ENCODE results near the gene PNN.
"Not testable (repeated sequence)": the region's sequence is repeated elsewhere in the genome, so short reads cannot be mapped to it uniquely, and the experiment has no call there.

Gene PNN

GRCh38 chr14:39203659-39204606 is 28.9 kb downstream of the PNN start:
- H3K9me3 ChIP-seq (ENCODE audit: control insufficient read depth in 1 of 2, low read length in 2 of 2), result no peaks in the 10 kb centered on the region
- peaks cover 0 to 9% of the 10 kb centered on the region in 2 donors for H3K4me1 ChIP-seq (ENCODE audit: control insufficient read depth in 1 of 2, insufficient read depth in 2 of 2, low read length in 2 of 2)
- no peak overlapping the region for H3K27ac ChIP-seq (ENCODE audit: low read depth, low read length)
- H3K4me3 ChIP-seq (ENCODE audit: low read depth in 1 of 2, low read length in 2 of 2), result no peak overlapping the region
- H3K9ac ChIP-seq (ENCODE audit: low read depth in 1 of 2, low read length in 2 of 2), result no peak overlapping the region
- H3K36me3 ChIP-seq (ENCODE audit: control insufficient read depth in 1 of 2, insufficient read depth in 2 of 2, low read length in 2 of 2), result no peaks in the 10 kb centered on the region
- no peaks in the 10 kb centered on the region for H3K27me3 ChIP-seq (ENCODE audit: control insufficient read depth in 1 of 2, insufficient read depth in 2 of 2, low read length in 2 of 2)

GRCh38 chr14:39207430-39207829 is 32.4 kb downstream of the PNN start:
- H3K4me3 ChIP-seq (ENCODE audit: low read depth in 1 of 2, low read length in 2 of 2); H3K9me3 ChIP-seq (ENCODE audit: control insufficient read depth in 1 of 2, low read length in 2 of 2); H3K4me1 ChIP-seq (ENCODE audit: control insufficient read depth in 1 of 2, insufficient read depth in 2 of 2, low read length in 2 of 2); H3K9ac ChIP-seq (ENCODE audit: low read depth in 1 of 2, low read length in 2 of 2); H3K27ac ChIP-seq (ENCODE audit: low read depth, low read length); H3K36me3 ChIP-seq (ENCODE audit: control insufficient read depth in 1 of 2, insufficient read depth in 2 of 2, low read length in 2 of 2); H3K27me3 ChIP-seq (ENCODE audit: control insufficient read depth in 1 of 2, insufficient read depth in 2 of 2, low read length in 2 of 2): not testable (repeated sequence)

- H3K27ac ChIP-seq (ENCODE audit: low read depth, low read length), result no peak overlapping the region
- no peaks in the 10 kb centered on the region for H3K27me3 ChIP-seq (ENCODE audit: control insufficient read depth in 1 of 2, insufficient read depth in 2 of 2, low read length in 2 of 2)
- no peak overlapping the region for H3K9ac ChIP-seq (ENCODE audit: low read depth in 1 of 2, low read length in 2 of 2)
- H3K4me3 ChIP-seq (ENCODE audit: low read depth in 1 of 2, low read length in 2 of 2), result no peak overlapping the region
- no peaks in the 10 kb centered on the region for H3K4me1 ChIP-seq (ENCODE audit: control insufficient read depth in 1 of 2, insufficient read depth in 2 of 2, low read length in 2 of 2)
- no peaks in the 10 kb centered on the region for H3K9me3 ChIP-seq (ENCODE audit: control insufficient read depth in 1 of 2, low read length in 2 of 2)
- no peaks in the 10 kb centered on the region for H3K36me3 ChIP-seq (ENCODE audit: control insufficient read depth in 1 of 2, insufficient read depth in 2 of 2, low read length in 2 of 2)
These were observed 36.2 kb downstream of the PNN start for GRCh38 chr14:39211109-39211741.

- H3K4me3 ChIP-seq (ENCODE audit: low read depth in 1 of 2, low read length in 2 of 2), result no peak overlapping the region
- H3K9me3 ChIP-seq (ENCODE audit: control insufficient read depth in 1 of 2, low read length in 2 of 2), result no peaks in the 10 kb centered on the region
- H3K27me3 ChIP-seq (ENCODE audit: control insufficient read depth in 1 of 2, insufficient read depth in 2 of 2, low read length in 2 of 2), result no peaks in the 10 kb centered on the region
- no peaks in the 10 kb centered on the region for H3K4me1 ChIP-seq (ENCODE audit: control insufficient read depth in 1 of 2, insufficient read depth in 2 of 2, low read length in 2 of 2)
- H3K9ac ChIP-seq (ENCODE audit: low read depth in 1 of 2, low read length in 2 of 2), result no peak overlapping the region
- no peaks in the 10 kb centered on the region for H3K36me3 ChIP-seq (ENCODE audit: control insufficient read depth in 1 of 2, insufficient read depth in 2 of 2, low read length in 2 of 2)
- no peak overlapping the region for H3K27ac ChIP-seq (ENCODE audit: low read depth, low read length)
These were observed 37.0 kb downstream of the PNN start for GRCh38 chr14:39212034-39212433.

- no peaks in the 10 kb centered on the region for H3K9me3 ChIP-seq (ENCODE audit: control insufficient read depth in 1 of 2, low read length in 2 of 2)
- no peak overlapping the region for H3K4me3 ChIP-seq (ENCODE audit: low read depth in 1 of 2, low read length in 2 of 2)
- H3K27me3 ChIP-seq (ENCODE audit: control insufficient read depth in 1 of 2, insufficient read depth in 2 of 2, low read length in 2 of 2), result no peaks in the 10 kb centered on the region
- no peaks in the 10 kb centered on the region for H3K36me3 ChIP-seq (ENCODE audit: control insufficient read depth in 1 of 2, insufficient read depth in 2 of 2, low read length in 2 of 2)
- H3K27ac ChIP-seq (ENCODE audit: low read depth, low read length), result no peak overlapping the region
- H3K9ac ChIP-seq (ENCODE audit: low read depth in 1 of 2, low read length in 2 of 2), result no peak overlapping the region
- no peaks in the 10 kb centered on the region for H3K4me1 ChIP-seq (ENCODE audit: control insufficient read depth in 1 of 2, insufficient read depth in 2 of 2, low read length in 2 of 2)
These were observed 37.6 kb downstream of the PNN start for GRCh38 chr14:39212693-39213092.

- no peaks in the 10 kb centered on the region for H3K36me3 ChIP-seq (ENCODE audit: control insufficient read depth in 1 of 2, insufficient read depth in 2 of 2, low read length in 2 of 2)
These were observed 42.3 kb downstream of the PNN start for GRCh38 chr14:39217214-39217879.

GRCh38 chr14:39218171-39218769 is 43.2 kb downstream of the PNN start:
- H3K9ac ChIP-seq (ENCODE audit: low read depth in 1 of 2, low read length in 2 of 2), result no peak overlapping the region
- H3K27me3 ChIP-seq (ENCODE audit: control insufficient read depth in 1 of 2, insufficient read depth in 2 of 2, low read length in 2 of 2), result no peaks in the 10 kb centered on the region
- H3K9me3 ChIP-seq (ENCODE audit: control insufficient read depth in 1 of 2, low read length in 2 of 2), result no peaks in the 10 kb centered on the region
- H3K4me1 ChIP-seq (ENCODE audit: control insufficient read depth in 1 of 2, insufficient read depth in 2 of 2, low read length in 2 of 2), result peaks cover 5 to 6% of the 10 kb centered on the region in 2 donors
- H3K27ac ChIP-seq (ENCODE audit: low read depth, low read length), result no peak overlapping the region
- no peak overlapping the region for H3K4me3 ChIP-seq (ENCODE audit: low read depth in 1 of 2, low read length in 2 of 2)
- H3K36me3 ChIP-seq (ENCODE audit: control insufficient read depth in 1 of 2, insufficient read depth in 2 of 2, low read length in 2 of 2), result no peaks in the 10 kb centered on the region

More at GRCh38 chr14:39217214-39217879, 42.3 kb downstream of the PNN start:
- Histone ChIP-seq H3K9me3 (ENCODE audit: control insufficient read depth in 1 of 2, low read length in 2 of 2) (no peaks in the 10 kb centered on the region), H3K9ac (ENCODE audit: low read depth in 1 of 2, low read length in 2 of 2) (no peak overlapping the region), H3K27me3 (ENCODE audit: control insufficient read depth in 1 of 2, insufficient read depth in 2 of 2, low read length in 2 of 2) (no peaks in the 10 kb centered on the region), H3K27ac (ENCODE audit: low read depth, low read length) (no peak overlapping the region), H3K4me1 (ENCODE audit: control insufficient read depth in 1 of 2, insufficient read depth in 2 of 2, low read length in 2 of 2) (peaks cover 5 to 6% of the 10 kb centered on the region in 2 donors), H3K4me3 (ENCODE audit: low read depth in 1 of 2, low read length in 2 of 2) (no peak overlapping the region)

GRCh38 chr14:39219075-39219499 is 44.0 kb downstream of the PNN start:
- Histone ChIP-seq H3K27me3 (ENCODE audit: control insufficient read depth in 1 of 2, insufficient read depth in 2 of 2, low read length in 2 of 2) (no peaks in the 10 kb centered on the region), H3K4me3 (ENCODE audit: low read depth in 1 of 2, low read length in 2 of 2) (no peak overlapping the region), H3K4me1 (ENCODE audit: control insufficient read depth in 1 of 2, insufficient read depth in 2 of 2, low read length in 2 of 2) (peaks cover 5 to 6% of the 10 kb centered on the region in 2 donors), H3K9ac (ENCODE audit: low read depth in 1 of 2, low read length in 2 of 2) (no peak overlapping the region), H3K36me3 (ENCODE audit: control insufficient read depth in 1 of 2, insufficient read depth in 2 of 2, low read length in 2 of 2) (no peaks in the 10 kb centered on the region), H3K27ac (ENCODE audit: low read depth, low read length) (no peak overlapping the region), H3K9me3 (ENCODE audit: control insufficient read depth in 1 of 2, low read length in 2 of 2) (no peaks in the 10 kb centered on the region)

GRCh38 chr14:39220473-39220872 is 45.4 kb downstream of the PNN start:
- not testable (repeated sequence) for H3K27ac ChIP-seq (ENCODE audit: low read depth, low read length); H3K9me3 ChIP-seq (ENCODE audit: control insufficient read depth in 1 of 2, low read length in 2 of 2); H3K4me3 ChIP-seq (ENCODE audit: low read depth in 1 of 2, low read length in 2 of 2); H3K9ac ChIP-seq (ENCODE audit: low read depth in 1 of 2, low read length in 2 of 2); H3K36me3 ChIP-seq (ENCODE audit: control insufficient read depth in 1 of 2, insufficient read depth in 2 of 2, low read length in 2 of 2); H3K4me1 ChIP-seq (ENCODE audit: control insufficient read depth in 1 of 2, insufficient read depth in 2 of 2, low read length in 2 of 2); H3K27me3 ChIP-seq (ENCODE audit: control insufficient read depth in 1 of 2, insufficient read depth in 2 of 2, low read length in 2 of 2)

- H3K27ac ChIP-seq (ENCODE audit: low read depth, low read length), result no peak overlapping the region
- no peak overlapping the region for H3K9ac ChIP-seq (ENCODE audit: low read depth in 1 of 2, low read length in 2 of 2)
- peaks cover 4 to 5% of the 10 kb centered on the region in 2 donors for H3K4me1 ChIP-seq (ENCODE audit: control insufficient read depth in 1 of 2, insufficient read depth in 2 of 2, low read length in 2 of 2)
- H3K27me3 ChIP-seq (ENCODE audit: control insufficient read depth in 1 of 2, insufficient read depth in 2 of 2, low read length in 2 of 2), result no peaks in the 10 kb centered on the region
- H3K9me3 ChIP-seq (ENCODE audit: control insufficient read depth in 1 of 2, low read length in 2 of 2), result no peaks in the 10 kb centered on the region
- no peak overlapping the region for H3K4me3 ChIP-seq (ENCODE audit: low read depth in 1 of 2, low read length in 2 of 2)
- no peaks in the 10 kb centered on the region for H3K36me3 ChIP-seq (ENCODE audit: control insufficient read depth in 1 of 2, insufficient read depth in 2 of 2, low read length in 2 of 2)
These were observed 53.0 kb downstream of the PNN start for GRCh38 chr14:39228044-39228443.
